ENCODE results near the gene KLHL1.

KLHL1 gene

GRCh38 chr13:69857183-69857821 lies 250.9 kb downstream of the KLHL1 start:
- no peak for DNase-seq

GRCh38 chr13:69856331-69856730 lies 251.9 kb downstream of the KLHL1 start:
- DNase-seq, result no peak

GRCh38 chr13:69828527-69828926 lies 279.7 kb downstream of the KLHL1 start:
- no peak for DNase-seq

- DNase-seq, result no peak
Observed at GRCh38 chr13:69820180-69820579, 288.1 kb downstream of the KLHL1 start.

- DNase-seq, result no peak
Observed at GRCh38 chr13:69817333-69817869, 290.9 kb downstream of the KLHL1 start.

GRCh38 chr13:69809152-69809551 lies 299.1 kb downstream of the KLHL1 start:
- DNase-seq, result no peak

- no peak for DNase-seq
Observed at GRCh38 chr13:69796256-69796655, 312.0 kb downstream of the KLHL1 start.

- DNase-seq, result no peak
Observed at GRCh38 chr13:69793783-69794453, 314.3 kb downstream of the KLHL1 start.

- DNase-seq, result no peak
Observed at GRCh38 chr13:69776937-69777336, 331.3 kb downstream of the KLHL1 start.

GRCh38 chr13:69769608-69770007 lies 338.6 kb downstream of the KLHL1 start:
- no peak for DNase-seq

GRCh38 chr13:69761581-69761980 lies 346.7 kb downstream of the KLHL1 start:
- no peak for DNase-seq

- no peak for DNase-seq
Observed at GRCh38 chr13:69755101-69755500, 353.2 kb downstream of the KLHL1 start.

GRCh38 chr13:69751259-69751658 lies 357.0 kb downstream of the KLHL1 start:
- DNase-seq, result no peak

GRCh38 chr13:69737129-69737935 lies 370.9 kb downstream of the KLHL1 start:
- no peak for DNase-seq

- DNase-seq, result no peak
Observed at GRCh38 chr13:69721631-69722030, 386.6 kb downstream of the KLHL1 start.

- DNase-seq, result no peak
Observed at GRCh38 chr13:69720278-69720983, 387.8 kb downstream of the KLHL1 start.

- DNase-seq, result no peak
Observed at GRCh38 chr13:69706807-69707206, 401.4 kb downstream of the KLHL1 start.

GRCh38 chr13:69704311-69704710 lies 403.9 kb downstream of the KLHL1 start:
- no peak for DNase-seq

GRCh38 chr13:69690999-69691398 lies 417.3 kb downstream of the KLHL1 start:
- DNase-seq, result no peak

- DNase-seq, result no peak
Observed at GRCh38 chr13:69683921-69684686, 424.1 kb downstream of the KLHL1 start.

GRCh38 chr13:69681722-69682121 lies 426.5 kb downstream of the KLHL1 start:
- no peak for DNase-seq

GRCh38 chr13:69677343-69677742 lies 430.9 kb downstream of the KLHL1 start:
- no peak for DNase-seq

Data from activated CD4-positive, alpha-beta T cell treated with anti-CD3 and anti-CD28 coated beads for 1 hour (primary cell).